Measurements from ENCODE around the gene ATG2A. TPM values are rescaled to one million over a fixed set of nuclear protein-coding genes. Genes with fewer than 3 reads are reported as not detected.

ATG2A gene
- total and polyA plus RNA-seq, 9 of the 15 experiments (the other 6 are each of a cell fraction or from before 2014, with no cell fraction given) = 0.25 to 45.9 (median 5.2) TPM

DNA sequence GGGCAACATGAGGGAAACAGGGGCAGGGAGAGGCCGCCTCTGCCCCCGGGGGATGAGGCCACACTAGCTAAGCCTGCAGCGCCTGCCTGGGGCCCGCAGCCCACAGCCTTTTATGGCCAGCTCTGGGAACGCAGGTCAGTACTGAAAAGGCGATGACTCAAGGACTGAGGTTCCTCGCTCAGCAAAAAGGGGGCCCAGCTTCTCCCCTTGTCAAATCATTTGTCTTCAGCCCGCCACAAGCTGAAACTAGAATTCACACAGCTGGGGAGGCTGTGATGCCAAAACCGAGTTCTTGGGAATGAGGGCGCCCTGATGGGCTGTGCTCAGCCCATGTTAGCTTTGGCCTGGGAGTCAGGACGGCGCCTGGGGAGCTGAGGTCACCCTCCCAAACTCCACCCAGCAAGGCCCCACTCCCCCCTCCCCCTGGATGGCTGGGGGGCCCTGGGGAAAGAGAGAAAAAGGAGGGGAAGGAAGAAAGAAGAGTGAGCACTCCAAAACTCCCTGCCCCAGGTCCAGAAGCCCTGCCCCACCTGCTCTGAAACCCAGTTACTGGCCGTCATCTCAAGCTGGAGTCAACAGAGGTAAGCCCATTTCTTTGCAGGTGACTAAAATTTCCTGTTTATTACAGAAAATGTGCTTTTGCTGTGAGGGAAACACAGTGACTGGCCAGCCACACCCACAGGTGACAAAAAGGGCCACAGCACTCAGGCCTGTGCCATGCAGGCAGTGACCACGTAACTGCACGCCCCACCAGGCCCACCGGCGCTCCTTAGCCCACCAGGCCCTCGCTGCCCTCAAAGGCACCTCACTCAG lies 52.3 kb downstream of the ATG2A start (continued):
- TF ChIP-seq MBD2 (IDR thresholded peaks at IDR 0.05; ENCODE audit: borderline replicate concordance, low read depth) = no peak
- peak; percentile 2; the same call in 1 of the 2 replicates for TF ChIP-seq RBFOX2 (IDR thresholded peaks at IDR 0.05; ENCODE audit: low read depth, low read length)
- no peak for TF ChIP-seq BRCA1 (IDR thresholded peaks at IDR 0.05)
- TF ChIP-seq BRCA1 (CRISPR knock-in tag; IDR thresholded peaks at IDR 0.05) = no peak
- TF ChIP-seq ZBTB7A (IDR thresholded peaks at IDR 0.05; ENCODE audit: borderline replicate concordance, control insufficient read depth, low read depth, low read length) = peak; percentile 33; the same call in 1 of the 2 replicates
- TF ChIP-seq SRF (CRISPR knock-in tag; IDR thresholded peaks at IDR 0.05) = peak in 1 of 2 experiments; percentile 72; a peak in 1 of 4 replicates
- no peak for TF ChIP-seq NONO (IDR thresholded peaks at IDR 0.05; ENCODE audit: low read depth in 2 of 2, low read length in 1 of 2)
- TF ChIP-seq, protein P1, sequence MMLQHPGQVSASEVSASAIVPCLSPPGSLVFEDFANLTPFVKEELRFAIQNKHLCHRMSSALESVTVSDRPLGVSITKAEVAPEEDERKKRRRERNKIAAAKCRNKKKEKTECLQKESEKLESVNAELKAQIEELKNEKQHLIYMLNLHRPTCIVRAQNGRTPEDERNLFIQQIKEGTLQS (IDR thresholded peaks at IDR 0.05) = peak; percentile 46; the same call in 1 of the 2 replicates
- TF ChIP-seq, protein P1 (CRISPR knock-in tag; conservative IDR thresholded peaks at IDR 0.05) = no peak
- TF ChIP-seq FOSL1 (tag; conservative IDR thresholded peaks at IDR 0.05) = peak; percentile 76

All from K562 (cell line).